Brain microvascular endothelial cell (primary cell): Measurements from ENCODE around the gene KAZN.

Experiments
- DNase-seq: peaks from one replicate; pipeline ENCODE4 v3.0.0-alpha.2; 2020
- H3K27ac ChIP-seq: fragments of 250-450 bp; sonication (Bioruptor Pico); 2 replicates; pipeline ENCODE4 v1.5.1; 2020; ENCODE audit warnings: mild to moderate bottlenecking, moderate library complexity
- H3K27me3 ChIP-seq: fragments of 250-450 bp; sonication (Bioruptor Pico); replicated peaks from 2 replicates; pipeline ENCODE4 v1.5.1; 2020; ENCODE audit warnings: mild to moderate bottlenecking
- H3K36me3 ChIP-seq: fragments of 250-450 bp; sonication (Bioruptor Pico); replicated peaks from 2 replicates; pipeline ENCODE4 v1.5.1; 2020; ENCODE audit warnings: mild to moderate bottlenecking
- H3K4me3 ChIP-seq: 2 replicates; pipeline ENCODE4 v1.5.1; 2011; ENCODE audit warnings: low read depth, mild to moderate bottlenecking, control low read depth, low read length, moderate library complexity
- CTCF ChIP-seq: IDR thresholded peaks from 2 replicates; pipeline ENCODE4 v1.5.1; 2011; ENCODE audit warnings: low read depth, mild to moderate bottlenecking, moderate library complexity, low read length, control low read depth, inconsistent platforms; ENCODE audit errors: missing control alignments
- in situ Hi-C: cut with HindIII; loops from 2 replicates; pipeline ENCODE4 v1.10.0; 2017; ENCODE audit warnings: low sequenced_read_pairs, low pct_ligation_motif_present

KAZN gene

GRCh38 chr1:14897997-14898645 lies 299.6 kb downstream of the KAZN start:
- TF ChIP-seq CTCF, result no peak
- Histone ChIP-seq H3K4me3 (no peak overlapping the region), H3K27ac (no peak overlapping the region), H3K27me3 (no peaks in the 10 kb centered on the region), H3K36me3 (no peaks in the 10 kb centered on the region)
- no peak for DNase-seq
- in situ Hi-C loops, result no loop called here

- no peak for TF ChIP-seq CTCF
- Histone ChIP-seq H3K4me3 (no peak overlapping the region), H3K27ac (no peak overlapping the region), H3K27me3 (no peaks in the 10 kb centered on the region), H3K36me3 (no peaks in the 10 kb centered on the region)
- DNase-seq, result no peak
- in situ Hi-C loops, result no loop called here
Measured at GRCh38 chr1:14899686-14900085, 301.2 kb downstream of the KAZN start.

- in situ Hi-C loops, result no loop called here
- Histone ChIP-seq H3K27me3 (no peaks in the 10 kb centered on the region), H3K27ac (no peak overlapping the region), H3K4me3 (no peak overlapping the region), H3K36me3 (no peaks in the 10 kb centered on the region)
- TF ChIP-seq CTCF, result no peak
- DNase-seq, result no peak
Measured at GRCh38 chr1:14901371-14901954, 303.0 kb downstream of the KAZN start.

GRCh38 chr1:14903922-14904321 lies 305.4 kb downstream of the KAZN start:
- Histone ChIP-seq H3K27ac (no peak overlapping the region), H3K36me3 (no peaks in the 10 kb centered on the region), H3K27me3 (no peaks in the 10 kb centered on the region), H3K4me3 (no peak overlapping the region)
- in situ Hi-C loops, result no loop called here
- DNase-seq, result no peak
- no peak for TF ChIP-seq CTCF

- Histone ChIP-seq H3K36me3 (no peaks in the 10 kb centered on the region), H3K4me3 (no peak overlapping the region), H3K27me3 (no peaks in the 10 kb centered on the region), H3K27ac (no peak overlapping the region)
- DNase-seq, result no peak
- no peak for TF ChIP-seq CTCF
- in situ Hi-C loops, result no loop called here
Measured at GRCh38 chr1:14906665-14907064, 308.2 kb downstream of the KAZN start.

- no peaks in the 10 kb centered on the region for H3K36me3 ChIP-seq
- no peaks in the 10 kb centered on the region for H3K27me3 ChIP-seq
- DNase-seq, result no peak
- H3K27ac ChIP-seq, result no peak overlapping the region
- in situ Hi-C loops, result no loop called here
- H3K4me3 ChIP-seq, result no peak overlapping the region
- TF ChIP-seq CTCF, result no peak
Measured at GRCh38 chr1:14907416-14907815, 308.9 kb downstream of the KAZN start.
